CD4-positive, alpha-beta T cell treated with Interleukin-2 at 100 ng/mL for 4 hours (primary cell): ENCODE data around the gene CAMLG.

Source experiments
- DNase-seq: peaks from one replicate; pipeline ENCODE4 v3.0.0-alpha.2; 2020; ENCODE audit warnings: low spot score

The CAMLG gene

GRCh38 chr5:134784241-134784920 lies 46.0 kb downstream of the CAMLG start:
- DNase-seq: peak; percentile 15

DNA sequence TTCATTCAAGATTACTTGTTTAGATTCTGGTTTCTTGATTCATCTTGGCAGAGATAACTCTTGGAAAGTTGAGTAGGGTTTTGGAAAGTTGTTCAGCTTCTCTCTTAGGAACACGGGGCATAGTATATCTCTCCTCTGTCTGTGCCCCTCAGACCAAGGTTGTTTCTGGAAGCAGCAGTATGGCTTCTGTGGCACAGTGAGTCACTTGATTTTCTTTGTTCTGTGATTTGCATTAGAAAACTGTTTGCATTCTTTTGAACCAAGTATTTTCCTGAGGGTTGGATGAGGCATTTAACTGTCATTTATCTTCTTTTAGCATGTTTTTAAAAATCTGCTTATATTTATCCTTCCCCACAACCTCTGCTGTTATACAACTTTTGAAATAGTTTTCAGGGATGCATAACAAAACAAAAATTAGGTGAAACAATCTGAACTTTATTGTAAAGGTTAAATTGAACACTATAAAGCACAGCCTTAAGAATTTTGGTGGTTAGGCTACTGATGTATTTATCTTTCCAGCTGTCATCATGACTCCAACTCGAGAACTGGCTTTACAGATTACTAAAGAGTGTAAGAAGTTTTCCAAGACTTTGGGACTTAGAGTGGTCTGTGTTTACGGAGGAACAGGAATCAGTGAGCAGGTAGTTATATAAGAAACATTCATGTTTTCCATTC lies 46.7 kb downstream of the CAMLG start:
- no peak for DNase-seq

- DNase-seq: no peak
Measured at GRCh38 chr5:134787692-134788091, 49.3 kb downstream of the CAMLG start.

DNA sequence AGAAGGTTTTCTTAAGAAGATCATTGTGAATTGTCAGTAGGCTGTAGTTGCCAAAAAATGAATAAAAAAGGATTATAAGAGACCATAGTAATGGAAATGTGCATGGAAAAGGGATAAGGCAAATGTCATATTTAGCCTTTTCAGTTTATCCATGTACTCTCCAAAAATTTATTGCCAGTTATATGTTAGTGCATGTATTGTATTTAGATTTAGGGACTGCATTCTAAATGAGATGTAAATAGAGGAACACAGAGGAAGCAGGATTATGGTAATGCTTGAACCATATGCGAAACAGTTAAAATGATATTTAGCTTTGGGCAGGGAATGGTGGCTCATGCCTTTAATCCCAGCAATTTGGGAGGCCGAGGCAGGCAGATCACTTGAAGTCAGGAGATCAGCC lies 53.2 kb downstream of the CAMLG start:
- DNase-seq: no peak

DNA sequence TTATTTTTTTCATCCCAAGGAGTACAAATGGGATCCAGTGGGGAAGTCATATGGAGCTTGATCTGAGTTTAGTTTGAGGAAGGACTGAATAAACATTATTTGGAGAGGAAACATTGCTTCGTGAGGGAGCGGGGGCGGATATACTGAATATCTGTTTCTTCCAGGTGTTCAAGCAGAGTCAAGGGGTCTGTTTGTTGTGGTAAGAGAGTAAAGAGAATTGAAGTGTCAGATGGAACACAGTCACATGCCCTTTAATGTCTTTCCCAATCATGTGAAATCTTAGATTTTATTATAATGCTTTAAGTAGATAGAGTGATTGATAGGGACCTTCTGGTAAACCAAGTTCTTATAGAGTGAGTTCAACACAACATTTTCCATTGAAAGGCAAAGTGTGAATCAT lies 53.9 kb downstream of the CAMLG start:
- no peak for DNase-seq

DNA sequence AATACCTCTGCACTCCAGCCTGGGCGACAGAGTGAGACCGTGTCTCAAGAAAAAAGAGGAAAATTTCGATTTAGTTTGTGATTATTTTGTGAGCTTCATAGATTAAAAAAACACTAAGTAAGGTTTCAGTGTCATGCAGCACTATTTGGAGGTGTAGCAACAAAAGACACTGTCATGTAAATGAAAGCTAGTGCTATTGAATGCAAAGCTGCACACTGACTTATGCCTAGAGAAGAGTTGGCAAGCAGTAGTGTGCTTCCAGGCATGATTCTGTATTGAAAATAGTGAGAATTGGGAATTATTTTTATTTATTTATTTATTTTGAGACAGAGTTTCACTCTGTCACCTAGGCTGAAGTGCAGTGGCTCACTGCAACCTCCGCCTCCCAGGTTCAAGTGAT lies 54.8 kb downstream of the CAMLG start:
- DNase-seq: no peak

- no peak for DNase-seq
Measured at GRCh38 chr5:134794082-134794481, 55.7 kb downstream of the CAMLG start.

DNA sequence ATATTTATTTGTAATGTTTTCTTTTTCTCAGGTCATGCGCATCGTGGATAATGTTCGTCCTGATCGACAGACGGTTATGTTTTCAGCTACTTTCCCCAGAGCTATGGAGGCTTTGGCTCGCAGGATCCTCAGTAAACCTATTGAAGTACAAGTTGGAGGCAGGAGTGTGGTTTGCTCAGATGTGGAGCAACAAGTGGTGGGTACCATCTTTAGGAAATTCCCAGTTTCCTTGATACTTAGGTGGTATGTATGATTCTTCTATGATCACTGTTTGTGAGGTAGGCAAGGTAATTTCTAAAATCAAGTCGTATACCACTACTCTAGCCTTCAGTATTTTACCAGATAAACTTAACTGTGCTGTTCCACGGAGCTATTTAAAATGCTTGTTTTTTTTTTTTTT lies 56.5 kb downstream of the CAMLG start:
- no peak for DNase-seq

DNA sequence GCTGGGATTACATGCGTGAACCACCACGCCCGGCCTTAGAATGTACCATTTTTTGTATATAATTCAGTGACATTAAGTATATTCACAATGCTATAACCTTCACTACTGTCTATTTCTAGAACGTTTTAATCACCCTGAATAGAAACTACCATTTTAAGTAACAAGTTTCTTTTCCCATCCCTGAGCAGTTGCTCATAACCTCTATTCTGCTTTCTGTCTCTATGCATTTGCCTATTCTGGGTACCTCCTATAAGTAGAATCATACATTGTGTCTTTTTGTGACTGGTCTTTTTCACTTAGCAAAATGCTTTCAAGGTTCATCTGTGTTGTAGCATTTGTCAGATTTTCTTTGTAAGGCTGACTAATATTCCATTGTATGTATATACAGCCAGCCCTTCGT lies 60.1 kb downstream of the CAMLG start:
- DNase-seq: no peak
